GM12891 (cell line): Measurements from ENCODE around the gene NHERF1.

ENCODE experiments used
- POLR2A ChIP-seq: IDR thresholded peaks from 2 replicates; pipeline ENCODE4 v1.6.1; 2011; ENCODE audit warnings: low read depth, low read length, control low read depth
- POLR2AphosphoS5 ChIP-seq: IDR thresholded peaks from 2 replicates; pipeline ENCODE4 v1.6.1; 2011; ENCODE audit warnings: low read depth, low read length, control low read depth
- SPI1 ChIP-seq: IDR thresholded peaks from 2 replicates; pipeline ENCODE4 v1.6.1; 2011; ENCODE audit warnings: low read depth, low read length, control low read depth

- TF ChIP-seq POLR2A (no peak), POLR2AphosphoS5 (no peak), SPI1 (no peak)
Measured at GRCh38 chr17:74808714-74809430, 60.4 kb downstream of the NHERF1 start.
